SK-N-SH (cell line): Measurements from ENCODE around the gene TNFAIP2. TPM values are rescaled to one million over a fixed set of nuclear protein-coding genes. Genes with fewer than 3 reads are reported as not detected.

Experiments
- CTCF ChIA-PET: fragments of 300-600, 350-600 bp; formaldehyde crosslinking; extraction: SDS; loops from one replicate; lab custom pipeline; 2021; lab: Yijun Ruan, JAX
- POLR2A ChIA-PET: fragments of 350-600 bp; sonication (Branson Sonifier 250); formaldehyde crosslinking; extraction: SDS; loops from one replicate; lab custom pipeline; 2020; ENCODE audit warnings: antibody characterized with exemption, inconsistent platforms; lab: Yijun Ruan, JAX
- DNase-seq: peaks from one replicate; pipeline ENCODE4 v3.0.0; 2012
- H2AFZ ChIP-seq: fragments of 200-600 bp; sonication (generic); 2 replicates; pipeline ENCODE4 v1.8.1; 2016; ENCODE audit warnings: antibody characterized with exemption, mild to moderate bottlenecking, low read depth
- H3F3A ChIP-seq: fragments of 200-600 bp; sonication (generic); replicated peaks from 2 replicates; pipeline ENCODE3; 2016; ENCODE audit warnings: antibody characterized with exemption, mild to moderate bottlenecking; ENCODE audit not compliant: insufficient read depth
- H3K27ac ChIP-seq, 2 experiments: fragments of 200-500 bp in 1 of 2; fragments of 200-600 bp in 1 of 2; sonication (Bioruptor generic) in 1 of 2; sonication (generic), shearing (Covaris generic) in 1 of 2; 2 replicates each; pipeline versions ENCODE4 v1.5.1 to v1.6.1; 2014 to 2016; ENCODE audit warnings: low read depth in 2 of 2, inconsistent platforms in 1 of 2, low read length in 1 of 2, mild to moderate bottlenecking in 1 of 2, mixed read lengths in 1 of 2
- H3K27me3 ChIP-seq: fragments of 200-600 bp; sonication (generic), shearing (Covaris generic); 2 replicates; pipeline ENCODE4 v1.6.1; 2016; ENCODE audit warnings: mixed run types; ENCODE audit not compliant: insufficient read depth
- H3K36me3 ChIP-seq, 2 experiments: fragments of 200-500 bp in 1 of 2; fragments of 200-600 bp in 1 of 2; sonication (Bioruptor generic) in 1 of 2; sonication (generic) in 1 of 2; replicated peaks in 1 of 2; 2 replicates each; pipeline versions ENCODE3 to v1.5.1; 2014 to 2016; ENCODE audit warnings: low read length in 1 of 2, mild to moderate bottlenecking in 1 of 2; ENCODE audit not compliant: insufficient read depth in 2 of 2, control insufficient read depth in 1 of 2
- H3K4me1 ChIP-seq, 2 experiments: fragments of 200-500 bp in 1 of 2; fragments of 200-600 bp in 1 of 2; sonication (Bioruptor generic) in 1 of 2; sonication (generic), shearing (Covaris generic) in 1 of 2; 2 replicates each; pipeline versions ENCODE4 v1.5.1 to v1.6.1; 2014 to 2016; ENCODE audit warnings: low read depth in 1 of 2, low read length in 1 of 2, mixed run types in 1 of 2; ENCODE audit not compliant: insufficient read depth in 2 of 2, control insufficient read depth in 1 of 2
- H3K4me2 ChIP-seq: fragments of 200-600 bp; sonication (generic), shearing (Covaris generic); 2 replicates; pipeline ENCODE4 v1.6.1; 2017; ENCODE audit warnings: mixed run types
- H3K4me3 ChIP-seq, 2 experiments: fragments of 200-500 bp in 1 of 2; fragments of 200-600 bp in 1 of 2; sonication (Bioruptor generic) in 1 of 2; sonication (generic), shearing (Covaris generic) in 1 of 2; 2 replicates each; pipeline versions ENCODE4 v1.5.1 to v1.8.1; 2014 to 2016; ENCODE audit warnings: low read depth in 2 of 2, inconsistent platforms in 1 of 2, low read length in 1 of 2, mild to moderate bottlenecking in 1 of 2, mixed read lengths in 1 of 2, moderate library complexity in 1 of 2
- H3K79me2 ChIP-seq: fragments of 200-600 bp; sonication (generic); 2 replicates; pipeline ENCODE4 v1.8.1; 2017; ENCODE audit warnings: mild to moderate bottlenecking; ENCODE audit not compliant: insufficient read depth
- H3K9ac ChIP-seq: fragments of 200-600 bp; sonication (generic); 2 replicates; pipeline ENCODE4 v1.6.1; 2017; ENCODE audit warnings: mixed run types
- H3K9me2 ChIP-seq: fragments of 200-600 bp; sonication (generic); 2 replicates; pipeline ENCODE4 v1.6.1; 2017; ENCODE audit warnings: mixed run types
- H3K9me3 ChIP-seq: fragments of 200-600 bp; sonication (generic); 2 replicates; pipeline ENCODE4 v1.6.1; 2017; ENCODE audit warnings: mixed run types, mild to moderate bottlenecking, moderate library complexity
- H4K20me1 ChIP-seq: fragments of 200-600 bp; sonication (generic); 2 replicates; pipeline ENCODE4 v1.6.1; 2017; ENCODE audit warnings: mild to moderate bottlenecking, mixed run types; ENCODE audit not compliant: insufficient read depth
- EP300 ChIP-seq, 2 experiments: IDR thresholded peaks; 2 replicates each; pipeline versions ENCODE4 v1.4.0 to v1.6.1; 2012; ENCODE audit warnings: borderline replicate concordance in 1 of 2, low read depth in 1 of 2, low read length in 1 of 2
- FOXJ3 ChIP-seq: sonication (generic); formaldehyde crosslinking; IDR thresholded peaks from 2 replicates; pipeline ENCODE4 v1.5.1; 2020; ENCODE audit warnings: mild to moderate bottlenecking, missing genetic modification reagents
- GATA2 ChIP-seq: sonication (generic); formaldehyde crosslinking; IDR thresholded peaks from 2 replicates; pipeline ENCODE4 v1.5.0; 2020; ENCODE audit warnings: mild to moderate bottlenecking, missing genetic modification reagents
- JUND ChIP-seq: IDR thresholded peaks from 2 replicates; pipeline ENCODE4 v1.4.0; 2012
- MEF2A ChIP-seq: IDR thresholded peaks from 2 replicates; pipeline ENCODE4 v1.4.0; 2012; ENCODE audit warnings: low read depth, borderline replicate concordance
- NRF1 ChIP-seq: IDR thresholded peaks from 2 replicates; pipeline ENCODE4 v1.6.1; 2012; ENCODE audit warnings: low read depth, mild to moderate bottlenecking, low read length
- POLR2AphosphoS5 ChIP-seq: IDR thresholded peaks from 2 replicates; pipeline ENCODE4 v1.6.1; 2012; ENCODE audit warnings: low read depth, low read length
- RAD21 ChIP-seq: IDR thresholded peaks from 2 replicates; pipeline ENCODE4 v1.6.1; 2012; ENCODE audit warnings: mild to moderate bottlenecking, low read length
- RCOR1 ChIP-seq: fragments of 150-350 bp; IDR thresholded peaks from 2 replicates; pipeline ENCODE4 v1.6.1; 2017; ENCODE audit warnings: antibody characterized with exemption, low read length
- RXRA ChIP-seq: IDR thresholded peaks from 2 replicates; pipeline ENCODE4 v1.4.0; 2012; ENCODE audit warnings: low read depth, mild to moderate bottlenecking, borderline replicate concordance
- SIN3A ChIP-seq: IDR thresholded peaks from 2 replicates; pipeline ENCODE4 v1.6.1; 2012; ENCODE audit warnings: low read depth, mild to moderate bottlenecking, low read length, moderate library complexity, borderline replicate concordance
- TAF1 ChIP-seq: IDR thresholded peaks from 2 replicates; pipeline ENCODE4 v1.6.1; 2012; ENCODE audit warnings: low read depth, mild to moderate bottlenecking, low read length, moderate library complexity, borderline replicate concordance
- TEAD4 ChIP-seq: IDR thresholded peaks from 2 replicates; pipeline ENCODE4 v1.4.0; 2012; ENCODE audit warnings: mild to moderate bottlenecking, borderline replicate concordance; ENCODE audit not compliant: insufficient read depth
- USF1 ChIP-seq: IDR thresholded peaks from 2 replicates; pipeline ENCODE4 v1.4.0; 2012; ENCODE audit warnings: low read depth, borderline replicate concordance
- WGBS: methylation state at CpG from one replicate; pipeline ENCODE4 v1.1.6; 2017; ENCODE audit warnings: low lambda C conversion rate; 5-methylcytosine and 5-hydroxymethylcytosine counted together
- polyA plus RNA-seq, 3 experiments: library from polyadenylated mRNA; depleted of rRNA; stranded (reverse); fragments of >200 nt; gene quantifications; 2 replicates each; pipeline ENCODE4 v1.2.3, GENCODE V29; 2012
- TF ChIP-seq, protein P1 (sequence below): IDR thresholded peaks from 2 replicates; pipeline ENCODE4; 2012
- TF ChIP-seq, protein P2 (sequence below): IDR thresholded peaks from 2 replicates; pipeline ENCODE4 v1.4.0; 2012; ENCODE audit warnings: low read depth, borderline replicate concordance

TNFAIP2 gene
- polyA plus RNA-seq, 1 of the 3 experiments (the other 2 are of a cell fraction), result 16.0 TPM

DNA sequence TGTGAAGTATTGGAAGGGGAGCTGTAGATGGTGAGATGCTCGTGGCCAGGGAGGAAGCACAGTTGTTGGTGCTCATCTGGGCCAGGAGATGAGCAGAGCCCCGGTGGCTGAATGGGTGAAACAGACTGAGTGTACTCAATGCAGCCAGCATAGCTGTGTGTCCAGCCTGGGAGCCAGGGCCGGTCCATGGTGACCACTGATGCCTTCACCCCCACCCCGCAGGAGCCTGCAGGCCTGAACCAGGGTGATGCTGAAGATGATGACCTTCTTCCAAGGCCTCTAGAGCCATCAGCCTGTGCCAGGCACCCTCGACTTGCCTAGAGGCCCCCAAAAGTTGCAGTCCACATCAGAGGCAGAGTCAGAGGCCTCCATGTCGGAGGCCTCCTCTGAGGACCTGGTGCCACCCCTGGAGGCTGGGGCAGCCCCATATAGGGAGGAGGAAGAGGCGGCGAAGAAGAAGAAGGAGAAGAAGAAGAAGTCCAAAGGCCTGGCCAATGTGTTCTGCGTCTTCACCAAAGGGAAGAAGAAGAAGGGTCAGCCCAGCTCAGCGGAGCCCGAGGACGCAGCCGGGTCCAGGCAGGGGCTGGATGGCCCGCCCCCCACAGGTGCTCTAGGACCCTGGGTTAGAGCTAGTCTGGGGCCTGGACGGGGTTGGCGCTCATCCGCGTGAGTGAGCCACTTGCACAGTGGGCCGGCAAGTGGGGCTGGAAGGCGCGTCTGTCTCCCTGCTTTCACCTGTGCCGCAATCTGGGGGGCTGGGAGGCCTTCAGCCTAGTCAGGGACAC, 3.0 kb downstream of the TNFAIP2 start:
- peak overlapping the region in 1 of 2 experiments; percentile 33; a peak in 1 of 4 replicates for H3K4me3 ChIP-seq
- 94% methylated on average over 16 of the region's 22 CpGs for WGBS
- H4K20me1 ChIP-seq, result no peaks in the 10 kb centered on the region
- DNase-seq, result no peak
- H3K27ac ChIP-seq, result no peak overlapping the region
- TF ChIP-seq POLR2AphosphoS5, result no peak
- TF ChIP-seq RXRA, result no peak
- no peak for TF ChIP-seq USF1
- TF ChIP-seq RCOR1, result no peak
- no peak for TF ChIP-seq GATA2
- TF ChIP-seq RAD21, result no peak
- no peak for TF ChIP-seq NRF1
- TF ChIP-seq SIN3A, result no peak
- no peak for TF ChIP-seq EP300 (IDR thresholded peaks at IDR 0.05; ENCODE audit: borderline replicate concordance in 1 of 2, low read depth in 1 of 2, low read length in 1 of 2)
- no peak for TF ChIP-seq TEAD4
- TF ChIP-seq JUND, result no peak
- TF ChIP-seq, protein P1, sequence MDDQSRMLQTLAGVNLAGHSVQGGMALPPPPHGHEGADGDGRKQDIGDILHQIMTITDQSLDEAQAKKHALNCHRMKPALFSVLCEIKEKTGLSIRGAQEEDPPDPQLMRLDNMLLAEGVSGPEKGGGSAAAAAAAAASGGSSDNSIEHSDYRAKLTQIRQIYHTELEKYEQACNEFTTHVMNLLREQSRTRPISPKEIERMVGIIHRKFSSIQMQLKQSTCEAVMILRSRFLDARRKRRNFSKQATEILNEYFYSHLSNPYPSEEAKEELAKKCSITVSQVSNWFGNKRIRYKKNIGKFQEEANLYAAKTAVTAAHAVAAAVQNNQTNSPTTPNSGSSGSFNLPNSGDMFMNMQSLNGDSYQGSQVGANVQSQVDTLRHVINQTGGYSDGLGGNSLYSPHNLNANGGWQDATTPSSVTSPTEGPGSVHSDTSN, result no peak
- TF ChIP-seq, protein P2, sequence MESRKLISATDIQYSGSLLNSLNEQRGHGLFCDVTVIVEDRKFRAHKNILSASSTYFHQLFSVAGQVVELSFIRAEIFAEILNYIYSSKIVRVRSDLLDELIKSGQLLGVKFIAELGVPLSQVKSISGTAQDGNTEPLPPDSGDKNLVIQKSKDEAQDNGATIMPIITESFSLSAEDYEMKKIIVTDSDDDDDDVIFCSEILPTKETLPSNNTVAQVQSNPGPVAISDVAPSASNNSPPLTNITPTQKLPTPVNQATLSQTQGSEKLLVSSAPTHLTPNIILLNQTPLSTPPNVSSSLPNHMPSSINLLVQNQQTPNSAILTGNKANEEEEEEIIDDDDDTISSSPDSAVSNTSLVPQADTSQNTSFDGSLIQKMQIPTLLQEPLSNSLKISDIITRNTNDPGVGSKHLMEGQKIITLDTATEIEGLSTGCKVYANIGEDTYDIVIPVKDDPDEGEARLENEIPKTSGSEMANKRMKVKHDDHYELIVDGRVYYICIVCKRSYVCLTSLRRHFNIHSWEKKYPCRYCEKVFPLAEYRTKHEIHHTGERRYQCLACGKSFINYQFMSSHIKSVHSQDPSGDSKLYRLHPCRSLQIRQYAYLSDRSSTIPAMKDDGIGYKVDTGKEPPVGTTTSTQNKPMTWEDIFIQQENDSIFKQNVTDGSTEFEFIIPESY, result no peak
- no peak for TF ChIP-seq MEF2A
- TF ChIP-seq FOXJ3 (CRISPR knock-in tag), result no peak
- no peak for TF ChIP-seq TAF1
- no peak overlapping the region for H2AFZ ChIP-seq
- no peaks in the 10 kb centered on the region for H3K9me2 ChIP-seq
- POLR2A ChIA-PET, result no interaction called here
- H3F3A ChIP-seq, result peaks cover 5% of the 10 kb centered on the region
- H3K79me2 ChIP-seq, result no peaks in the 10 kb centered on the region
- no peaks in the 10 kb centered on the region for H3K27me3 ChIP-seq
- no peak overlapping the region for H3K9ac ChIP-seq
- peak overlapping the region; percentile 53; the same call in 1 of the 2 replicates for H3K4me2 ChIP-seq
- H3K9me3 ChIP-seq, result no peaks in the 10 kb centered on the region
- H3K36me3 ChIP-seq, result no peaks in the 10 kb centered on the region
- CTCF ChIA-PET, result interaction anchor here (0.9 to 8.9 kb wide), 16 partner anchors 10 to 166 kb away, joined by 3 to 132 read pairs (median 4); no protein-coding TSS in a partner anchor
- H3K4me1 ChIP-seq, result peaks cover 39 to 52% of the 10 kb centered on the region in 2 experiments
